HepG2 (cell line): ENCODE results near the gene ESYT3.

Source experiments
- CCDC6 ChIP-seq: sonication (generic); formaldehyde crosslinking; IDR thresholded peaks from 2 replicates; pipeline ENCODE4 v1.8.1; 2022; ENCODE audit warnings: mild to moderate bottlenecking, missing genetic modification reagents, moderate library complexity
- CTCF ChIP-seq: sonication (generic); formaldehyde crosslinking; IDR thresholded peaks from 2 replicates; pipeline ENCODE4 v1.5.0; 2020; ENCODE audit warnings: mild to moderate bottlenecking, missing genetic modification reagents, moderate library complexity
- POLR2A ChIP-seq, 2 experiments: IDR thresholded peaks; 2 replicates each; pipeline ENCODE4 v1.6.1; 2011; ENCODE audit warnings: low read depth in 2 of 2, low read length in 2 of 2, mild to moderate bottlenecking in 1 of 2, moderate library complexity in 1 of 2; ENCODE audit not compliant: insufficient read depth in 1 of 2
- SP1 ChIP-seq, 2 experiments: fragments of 450-650 bp in 1 of 2; sonication (generic) in 1 of 2; formaldehyde crosslinking in 1 of 2; IDR thresholded peaks; 2 replicates each; pipeline versions ENCODE4 v1.4.0 to v1.6.1; 2016 to 2020; ENCODE audit warnings: missing genetic modification reagents in 1 of 2
- SRSF9 ChIP-seq: fragments of 200-400 bp; formaldehyde crosslinking; IDR thresholded peaks from 2 replicates; pipeline ENCODE4 v1.6.1; 2018; ENCODE audit warnings: borderline replicate concordance, mild to moderate bottlenecking, low read depth, low read length; ENCODE audit not compliant: insufficient read depth, poor library complexity, severe bottlenecking
- TFE3 ChIP-seq: IDR thresholded peaks from 2 replicates; pipeline ENCODE4 v1.6.1; 2016
- ZMYM2 ChIP-seq: sonication (generic); formaldehyde crosslinking; IDR thresholded peaks from 2 replicates; pipeline ENCODE4 v1.8.0; 2022; ENCODE audit warnings: mild to moderate bottlenecking, missing genetic modification reagents
- ZNF607 ChIP-seq: sonication (generic); formaldehyde crosslinking; IDR thresholded peaks from 2 replicates; pipeline ENCODE4 v1.5.1; 2020; ENCODE audit warnings: missing genetic modification reagents, mild to moderate bottlenecking, borderline replicate concordance
- ZNF770 ChIP-seq: sonication (generic); formaldehyde crosslinking; IDR thresholded peaks from 2 replicates; pipeline ENCODE4 v1.5.0; 2020; ENCODE audit warnings: mild to moderate bottlenecking, missing genetic modification reagents
- TF ChIP-seq, protein P1 (sequence below): IDR thresholded peaks from 2 replicates; pipeline ENCODE4 v1.6.1; 2012; ENCODE audit warnings: low read depth, low read length, improper control_type of control experiment
- TF ChIP-seq, protein P2 (sequence below), 2 experiments: sonication (generic) in 1 of 2; formaldehyde crosslinking in 1 of 2; IDR thresholded peaks; 2 replicates each; pipeline versions ENCODE4 v1.4.0 to v1.6.1; 2016 to 2020; ENCODE audit warnings: borderline replicate concordance in 1 of 2, low read depth in 1 of 2, mild to moderate bottlenecking in 1 of 2, missing genetic modification reagents in 1 of 2

DNA sequence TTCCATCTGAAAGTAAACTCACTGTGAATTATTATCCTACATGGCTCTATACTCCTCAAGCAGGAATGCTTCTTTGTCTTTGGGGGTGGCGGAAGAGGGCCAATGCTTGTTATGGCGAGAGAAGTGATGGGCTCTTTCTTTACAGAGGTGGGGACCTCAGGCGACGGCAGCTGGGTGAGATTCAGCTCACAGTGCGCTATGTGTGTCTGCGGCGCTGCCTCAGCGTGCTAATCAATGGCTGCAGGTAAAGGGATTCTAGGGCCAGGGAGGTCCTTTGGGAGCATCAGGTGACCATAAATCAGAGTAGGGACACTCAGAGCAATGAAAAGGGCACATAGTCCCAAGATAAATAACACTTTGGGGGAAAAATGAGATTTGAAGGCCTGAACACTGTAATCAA lies 39.0 kb downstream of the ESYT3 start:
- no peak for TF ChIP-seq SP1 (IDR thresholded peaks at IDR 0.05)
- no peak for TF ChIP-seq SP1 (CRISPR knock-in tag; IDR thresholded peaks at IDR 0.05)
- no peak for TF ChIP-seq ZNF770
- TF ChIP-seq TFE3 (CRISPR knock-in tag), result no peak
- TF ChIP-seq ZNF607 (CRISPR knock-in tag), result no peak
- no peak for TF ChIP-seq CTCF (CRISPR knock-in tag)
- TF ChIP-seq, protein P1, sequence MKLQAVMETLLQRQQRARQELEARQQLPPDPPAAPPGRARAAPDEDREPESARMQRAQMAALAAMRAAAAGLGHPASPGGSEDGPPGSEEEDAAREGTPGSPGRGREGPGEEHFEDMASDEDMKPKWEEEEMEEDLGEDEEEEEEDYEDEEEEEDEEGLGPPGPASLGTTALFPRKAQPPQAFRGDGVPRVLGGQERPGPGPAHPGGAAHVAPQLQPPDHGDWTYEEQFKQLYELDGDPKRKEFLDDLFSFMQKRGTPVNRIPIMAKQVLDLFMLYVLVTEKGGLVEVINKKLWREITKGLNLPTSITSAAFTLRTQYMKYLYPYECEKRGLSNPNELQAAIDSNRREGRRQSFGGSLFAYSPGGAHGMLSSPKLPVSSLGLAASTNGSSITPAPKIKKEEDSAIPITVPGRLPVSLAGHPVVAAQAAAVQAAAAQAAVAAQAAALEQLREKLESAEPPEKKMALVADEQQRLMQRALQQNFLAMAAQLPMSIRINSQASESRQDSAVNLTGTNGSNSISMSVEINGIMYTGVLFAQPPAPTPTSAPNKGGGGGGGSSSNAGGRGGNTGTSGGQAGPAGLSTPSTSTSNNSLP, result no peak
- TF ChIP-seq, protein P2, sequence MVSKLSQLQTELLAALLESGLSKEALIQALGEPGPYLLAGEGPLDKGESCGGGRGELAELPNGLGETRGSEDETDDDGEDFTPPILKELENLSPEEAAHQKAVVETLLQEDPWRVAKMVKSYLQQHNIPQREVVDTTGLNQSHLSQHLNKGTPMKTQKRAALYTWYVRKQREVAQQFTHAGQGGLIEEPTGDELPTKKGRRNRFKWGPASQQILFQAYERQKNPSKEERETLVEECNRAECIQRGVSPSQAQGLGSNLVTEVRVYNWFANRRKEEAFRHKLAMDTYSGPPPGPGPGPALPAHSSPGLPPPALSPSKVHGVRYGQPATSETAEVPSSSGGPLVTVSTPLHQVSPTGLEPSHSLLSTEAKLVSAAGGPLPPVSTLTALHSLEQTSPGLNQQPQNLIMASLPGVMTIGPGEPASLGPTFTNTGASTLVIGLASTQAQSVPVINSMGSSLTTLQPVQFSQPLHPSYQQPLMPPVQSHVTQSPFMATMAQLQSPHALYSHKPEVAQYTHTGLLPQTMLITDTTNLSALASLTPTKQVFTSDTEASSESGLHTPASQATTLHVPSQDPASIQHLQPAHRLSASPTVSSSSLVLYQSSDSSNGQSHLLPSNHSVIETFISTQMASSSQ (IDR thresholded peaks at IDR 0.05; ENCODE audit: low read depth), result no peak
- TF ChIP-seq, protein P2 (CRISPR knock-in tag; IDR thresholded peaks at IDR 0.05; ENCODE audit: borderline replicate concordance), result no peak
- TF ChIP-seq POLR2A (IDR thresholded peaks at IDR 0.05; ENCODE audit: insufficient read depth in 1 of 2, low read depth in 2 of 2, low read length in 2 of 2), result no peak
- TF ChIP-seq SRSF9, result no peak
- TF ChIP-seq ZMYM2, result no peak
- TF ChIP-seq CCDC6 (CRISPR knock-in tag), result no peak
